Thyroid gland (tissue), 4 donors: Measurements from ENCODE around the gene UPP1.

Source experiments
- POLR2A ChIP-seq, 2 donors: fragments of 450-650 bp; IDR thresholded peaks; one replicate each; pipeline ENCODE4 v1.6.1; 2017; ENCODE audit warnings: antibody characterized with exemption in 2 of 2, mild to moderate bottlenecking in 2 of 2, moderate library complexity in 1 of 2
- TF ChIP-seq, protein P1 (sequence below), 6 experiments: fragments of 200-600 bp in 3 of 6; fragments of 450-650 bp in 3 of 6; sonication (generic) in 3 of 6; IDR thresholded peaks; one replicate each; pipeline ENCODE4 v1.5.1; 2016 to 2019; ENCODE audit warnings: antibody characterized with exemption in 6 of 6, mild to moderate bottlenecking in 2 of 6, inconsistent platforms in 1 of 6, moderate library complexity in 1 of 6

DNA sequence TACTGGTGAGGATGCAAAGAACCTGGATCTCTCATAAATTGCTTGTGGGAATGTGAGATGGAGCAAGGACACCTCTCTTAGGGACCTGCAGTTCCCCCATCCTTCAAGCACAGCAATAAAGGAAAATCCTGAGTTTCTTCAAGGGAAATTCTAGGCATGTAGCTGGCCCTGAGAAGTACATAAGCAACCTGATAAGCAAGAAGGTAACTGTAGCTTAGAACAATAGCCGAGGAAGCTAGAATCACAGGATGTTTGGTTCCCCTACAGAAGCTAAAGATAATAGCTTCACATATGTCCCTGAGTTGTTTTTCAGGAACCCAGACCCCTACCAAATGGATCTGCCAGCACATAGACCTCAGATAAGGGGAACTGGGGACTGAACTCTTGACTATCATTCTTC is 11.6 kb upstream of the UPP1 start:
- TF ChIP-seq, protein P1, sequence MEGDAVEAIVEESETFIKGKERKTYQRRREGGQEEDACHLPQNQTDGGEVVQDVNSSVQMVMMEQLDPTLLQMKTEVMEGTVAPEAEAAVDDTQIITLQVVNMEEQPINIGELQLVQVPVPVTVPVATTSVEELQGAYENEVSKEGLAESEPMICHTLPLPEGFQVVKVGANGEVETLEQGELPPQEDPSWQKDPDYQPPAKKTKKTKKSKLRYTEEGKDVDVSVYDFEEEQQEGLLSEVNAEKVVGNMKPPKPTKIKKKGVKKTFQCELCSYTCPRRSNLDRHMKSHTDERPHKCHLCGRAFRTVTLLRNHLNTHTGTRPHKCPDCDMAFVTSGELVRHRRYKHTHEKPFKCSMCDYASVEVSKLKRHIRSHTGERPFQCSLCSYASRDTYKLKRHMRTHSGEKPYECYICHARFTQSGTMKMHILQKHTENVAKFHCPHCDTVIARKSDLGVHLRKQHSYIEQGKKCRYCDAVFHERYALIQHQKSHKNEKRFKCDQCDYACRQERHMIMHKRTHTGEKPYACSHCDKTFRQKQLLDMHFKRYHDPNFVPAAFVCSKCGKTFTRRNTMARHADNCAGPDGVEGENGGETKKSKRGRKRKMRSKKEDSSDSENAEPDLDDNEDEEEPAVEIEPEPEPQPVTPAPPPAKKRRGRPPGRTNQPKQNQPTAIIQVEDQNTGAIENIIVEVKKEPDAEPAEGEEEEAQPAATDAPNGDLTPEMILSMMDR (IDR thresholded peaks at IDR 0.05), result no peak
- TF ChIP-seq POLR2A (IDR thresholded peaks at IDR 0.05), result no peak
